Endodermal cell (in vitro differentiated cells): Measurements from ENCODE around the gene IGSF21. TPM values are rescaled to one million over a fixed set of nuclear protein-coding genes. Genes with fewer than 3 reads are reported as not detected.
A peak's percentile ranks its signal among the peaks of the same experiment; 100 is the strongest.

Experiments used
- DNase-seq: peaks from one replicate; pipeline ENCODE4 v3.0.0-alpha.2; 2017
- H3K27ac ChIP-seq: 2 replicates; pipeline ENCODE4 v1.5.1; 2013; ENCODE audit warnings: mild to moderate bottlenecking, low read depth, low read length, moderate library complexity
- H3K27me3 ChIP-seq: 2 replicates; pipeline ENCODE4 v1.6.1; 2013; ENCODE audit warnings: mild to moderate bottlenecking, low read length, moderate library complexity; ENCODE audit not compliant: insufficient read depth, control insufficient read depth, poor library complexity, severe bottlenecking
- H3K36me3 ChIP-seq: 2 replicates; pipeline ENCODE4 v1.7.0; 2013; ENCODE audit warnings: mild to moderate bottlenecking, low read length, moderate library complexity; ENCODE audit not compliant: control insufficient read depth, insufficient read depth
- H3K4me1 ChIP-seq: one replicate; pipeline ENCODE4 v1.7.0; 2013; ENCODE audit warnings: low read length; ENCODE audit not compliant: control insufficient read depth, insufficient read depth
- H3K4me3 ChIP-seq: 2 replicates; pipeline ENCODE4 v1.5.1; 2013; ENCODE audit warnings: mild to moderate bottlenecking, low read length, moderate library complexity
- H3K9ac ChIP-seq: 2 replicates; pipeline ENCODE4 v1.6.1; 2013; ENCODE audit warnings: mild to moderate bottlenecking, low read length, moderate library complexity; ENCODE audit not compliant: poor library complexity, severe bottlenecking; ENCODE audit errors: extremely low read depth
- H3K9me3 ChIP-seq: 2 replicates; pipeline ENCODE4 v1.6.1; 2013; ENCODE audit warnings: mild to moderate bottlenecking, low read length, moderate library complexity; ENCODE audit not compliant: control insufficient read depth
- H3K27ac Mint-ChIP-seq: 2 replicates; pipeline ENCODE4 v1.8.0; 2020; ENCODE audit warnings: mixed read lengths
- H3K27me3 Mint-ChIP-seq: 2 replicates; pipeline ENCODE4 v1.8.0; 2021; ENCODE audit warnings: mild to moderate bottlenecking, mixed read lengths; ENCODE audit not compliant: insufficient read depth
- H3K36me3 Mint-ChIP-seq: 2 replicates; pipeline ENCODE4 v1.8.0; 2020; ENCODE audit warnings: low read depth, mixed read lengths
- H3K4me1 Mint-ChIP-seq: 2 replicates; pipeline ENCODE4 v1.8.0; 2020; ENCODE audit warnings: mixed read lengths
- H3K4me3 Mint-ChIP-seq: 2 replicates; pipeline ENCODE4 v1.8.0; 2020; ENCODE audit warnings: mild to moderate bottlenecking, moderate library complexity, mixed read lengths
- H3K9me3 Mint-ChIP-seq: 2 replicates; pipeline ENCODE4 v1.8.0; 2020; ENCODE audit warnings: mild to moderate bottlenecking, mixed read lengths
- CTCF ChIP-seq: fragments of 200-600 bp; sonication (generic); conservative IDR thresholded peaks from 2 replicates; pipeline ENCODE4 v1.5.0; 2021; ENCODE audit warnings: antibody characterized with exemption, mild to moderate bottlenecking
- WGBS, 2 experiments: methylation state at CpG; one replicate each; pipeline versions ENCODE4 v1.1.5 to v1.1.7; 2013; ENCODE audit warnings: missing lambda C conversion rate in 2 of 2, mixed read lengths in 1 of 2; ENCODE audit not compliant: insufficient coverage in 1 of 2, insufficient read length in 1 of 2; 5-methylcytosine and 5-hydroxymethylcytosine counted together
- total RNA-seq, 2 donors: library from RNA; stranded (reverse); fragmentation: NEBNext Ultra II Directional in 1 of 2; extraction: Animal tissue kit (Norgen Biotek cat#: 25700) in 1 of 2; gene quantifications; 2 replicates in 1 of 2; 3 replicates in 1 of 2; pipeline ENCODE4 v1.2.1, GENCODE V29; 2021

Gene IGSF21
- total RNA-seq, 2 donors from 2014 or later, result 1.3 to 1.7 TPM

DNA sequence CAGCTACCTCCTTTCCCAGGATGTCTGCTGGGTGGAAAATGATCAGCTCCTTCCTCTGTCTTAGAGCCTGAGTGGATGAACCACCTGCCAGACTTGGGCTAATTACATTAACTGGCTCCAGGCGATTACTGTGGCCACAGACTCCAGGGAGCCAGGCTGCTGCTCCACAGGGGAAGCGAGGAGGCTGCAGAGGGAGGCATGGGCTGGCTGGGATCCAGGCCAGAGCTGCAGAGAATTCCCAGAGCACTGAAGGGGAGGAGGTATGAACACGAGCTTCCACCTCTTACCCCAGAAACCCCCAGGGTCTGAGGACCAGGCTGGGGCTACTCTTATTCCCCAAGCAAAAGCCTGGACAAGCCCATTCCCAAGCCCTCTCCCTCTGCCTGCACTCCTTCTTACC lies 237.2 kb downstream of the IGSF21 start:
- Mint-ChIP-seq H3K27ac (no peak overlapping the region), H3K4me3 (no peak overlapping the region), H3K36me3 (no peaks in the 10 kb centered on the region), H3K9me3 (no peaks in the 10 kb centered on the region), H3K27me3 (peaks cover 4% of the 10 kb centered on the region), H3K4me1 (peaks cover 18% of the 10 kb centered on the region)
- no peak for DNase-seq
- Histone ChIP-seq H3K27me3 (no peaks in the 10 kb centered on the region), H3K36me3 (no peaks in the 10 kb centered on the region), H3K27ac (no peak overlapping the region), H3K9ac (no peak overlapping the region), H3K4me1 (peaks cover 5% of the 10 kb centered on the region), H3K9me3 (no peaks in the 10 kb centered on the region), H3K4me3 (no peak overlapping the region)
- WGBS, 2 experiments, result 20 to 55% methylated on average over 1 to 3 of the region's 3 CpGs
- no peak for TF ChIP-seq CTCF

- H3K27me3 Mint-ChIP-seq, result no peaks in the 10 kb centered on the region
- Histone ChIP-seq H3K4me1 (peaks cover 5% of the 10 kb centered on the region), H3K27ac (no peak overlapping the region), H3K27me3 (no peaks in the 10 kb centered on the region), H3K4me3 (no peak overlapping the region), H3K36me3 (no peaks in the 10 kb centered on the region), H3K9ac (no peak overlapping the region), H3K9me3 (no peaks in the 10 kb centered on the region)
- no peak for DNase-seq
- H3K36me3 Mint-ChIP-seq, result no peaks in the 10 kb centered on the region
- H3K27ac Mint-ChIP-seq, result no peak overlapping the region
- H3K4me3 Mint-ChIP-seq, result no peak overlapping the region
- WGBS, 2 experiments, result 89 to 96% methylated on average over 5 of the region's 5 CpGs
- H3K9me3 Mint-ChIP-seq, result no peaks in the 10 kb centered on the region
- TF ChIP-seq CTCF, result no peak
- H3K4me1 Mint-ChIP-seq, result peaks cover 29% of the 10 kb centered on the region
Observed at GRCh38 chr1:18347559-18347958, 240.0 kb downstream of the IGSF21 start.

- peak; percentile 72 for DNase-seq
- Mint-ChIP-seq H3K9me3 (no peaks in the 10 kb centered on the region), H3K27ac (peak overlapping the region; percentile 35), H3K4me1 (peaks cover 36% of the 10 kb centered on the region), H3K36me3 (no peaks in the 10 kb centered on the region), H3K4me3 (no peak overlapping the region), H3K27me3 (no peaks in the 10 kb centered on the region)
- H3K27me3 ChIP-seq, result no peaks in the 10 kb centered on the region
- no peak overlapping the region for H3K27ac ChIP-seq
- H3K4me1 ChIP-seq, result peaks cover 5% of the 10 kb centered on the region
- no peak for TF ChIP-seq CTCF
- H3K4me3 ChIP-seq, result no peak overlapping the region
- WGBS, 2 experiments, result 59% methylated on average over 3 of the region's 3 CpGs; no CpG with 5 or more reads in 1 of the 2 experiments
- H3K9me3 ChIP-seq, result no peaks in the 10 kb centered on the region
- no peak overlapping the region for H3K9ac ChIP-seq
- H3K36me3 ChIP-seq, result no peaks in the 10 kb centered on the region
Observed at GRCh38 chr1:18348354-18348753, 240.8 kb downstream of the IGSF21 start.
